Pons (tissue), 1 donor: ENCODE data around the gene EMC9.

ENCODE experiments used
- DNase-seq: peaks from one replicate; pipeline ENCODE4 v3.0.0-alpha.2; 2016; ENCODE audit warnings: low spot score

The EMC9 gene

DNA sequence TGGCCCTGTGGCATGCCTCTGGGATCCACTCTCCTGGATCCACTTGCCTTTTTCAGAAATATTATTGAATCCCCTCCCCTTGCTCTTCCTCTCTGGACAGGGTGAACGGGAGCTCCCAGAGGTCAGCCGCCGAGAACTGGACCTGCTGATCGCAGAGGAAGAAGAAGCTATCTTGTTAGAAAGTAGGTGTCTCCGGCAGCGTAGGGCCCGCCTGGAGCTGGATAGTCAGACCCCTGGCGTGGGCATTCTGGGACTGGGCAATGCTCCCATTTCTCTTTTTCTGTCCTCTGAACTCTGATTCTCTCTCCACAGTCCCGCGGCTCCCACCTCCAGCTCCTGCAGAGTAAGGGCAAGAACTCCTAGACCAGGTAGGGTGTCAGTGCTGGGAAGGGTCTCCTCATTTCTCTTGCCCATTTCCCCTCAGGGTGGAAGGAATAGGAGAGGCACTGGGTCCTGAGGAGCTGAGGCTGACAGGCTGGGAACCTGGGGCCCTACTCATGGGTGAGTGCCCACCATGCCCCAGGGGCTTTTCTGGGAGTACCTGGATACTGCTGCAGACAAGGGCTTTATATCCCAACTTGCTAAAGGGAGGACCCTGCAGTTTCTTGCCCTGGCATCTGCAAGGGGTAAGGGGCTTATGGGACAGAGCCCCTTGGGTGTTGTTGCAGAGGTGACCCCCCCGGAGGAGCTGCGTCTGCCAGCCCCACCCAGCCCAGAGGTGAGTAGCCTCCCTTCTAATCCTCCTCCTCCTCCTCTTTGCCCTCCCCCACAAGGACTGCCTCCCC is 35.8 kb upstream of the EMC9 start:
- DNase-seq = no peak

DNA sequence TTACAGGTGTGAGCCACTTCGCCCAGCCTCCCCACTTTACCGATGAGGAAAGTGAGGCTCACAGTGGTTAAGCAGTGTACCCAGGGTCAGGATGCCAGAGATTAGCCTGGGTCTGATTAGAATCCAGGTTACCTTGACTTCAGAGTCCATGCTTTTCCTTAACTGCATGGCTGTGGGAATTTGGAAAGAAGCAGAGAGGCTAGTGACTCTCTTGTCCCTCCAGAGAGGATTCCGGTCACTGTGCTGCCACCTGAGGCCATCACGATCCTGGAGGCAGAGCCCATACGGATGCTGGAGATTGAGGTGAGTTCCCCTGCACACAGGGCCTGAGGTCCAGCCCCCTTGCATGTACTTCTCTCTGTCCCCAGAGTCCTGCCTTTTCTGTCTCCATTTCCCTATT is 35.2 kb upstream of the EMC9 start:
- no peak for DNase-seq

DNA sequence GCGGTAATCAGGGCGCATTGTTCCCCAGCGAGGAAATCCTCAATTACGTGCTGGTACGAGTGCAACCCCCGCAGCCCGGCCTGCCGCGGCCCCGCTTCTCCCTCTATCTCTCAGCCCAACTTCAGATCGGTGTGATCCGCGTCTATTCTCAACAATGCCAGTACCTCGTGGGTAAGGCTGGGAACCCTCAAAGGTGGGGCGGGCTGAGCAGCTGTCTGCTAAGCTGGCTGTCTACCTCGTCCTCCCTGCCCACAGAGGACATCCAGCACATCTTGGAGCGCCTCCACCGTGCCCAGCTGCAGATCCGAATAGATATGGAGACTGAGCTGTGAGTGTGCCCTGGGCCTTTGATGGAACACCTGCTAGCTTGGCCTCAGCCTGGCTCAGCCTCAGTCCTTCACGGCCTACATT is 31.5 kb upstream of the EMC9 start:
- no peak for DNase-seq

DNA sequence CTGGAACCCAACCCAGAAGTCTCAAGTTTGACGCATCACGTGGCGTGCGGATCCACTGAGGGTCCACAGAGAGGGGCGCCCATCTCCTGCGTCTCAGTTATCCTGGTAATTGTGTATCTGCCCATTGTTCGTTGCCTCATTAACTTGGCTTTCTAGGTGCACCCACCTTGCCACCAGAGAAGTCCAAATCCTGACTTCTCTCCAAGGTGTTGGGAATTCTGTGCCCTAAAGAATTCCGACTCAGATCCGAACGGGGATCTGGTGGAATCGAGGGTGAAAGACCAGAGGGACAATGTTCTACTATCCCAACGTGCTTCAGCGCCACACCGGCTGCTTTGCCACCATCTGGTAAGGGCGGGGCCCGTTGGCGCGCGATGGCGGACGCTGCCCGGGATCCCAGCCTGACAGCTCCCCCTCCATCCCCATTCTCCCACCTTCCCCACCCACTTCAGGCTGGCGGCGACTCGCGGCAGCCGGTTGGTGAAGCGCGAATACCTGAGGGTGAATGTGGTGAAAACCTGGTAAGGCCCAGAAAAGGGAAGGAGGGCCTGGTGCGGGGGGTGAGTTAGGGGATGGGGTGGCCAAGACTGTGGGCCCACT is 31.0 kb upstream of the EMC9 start:
- DNase-seq = no peak

DNA sequence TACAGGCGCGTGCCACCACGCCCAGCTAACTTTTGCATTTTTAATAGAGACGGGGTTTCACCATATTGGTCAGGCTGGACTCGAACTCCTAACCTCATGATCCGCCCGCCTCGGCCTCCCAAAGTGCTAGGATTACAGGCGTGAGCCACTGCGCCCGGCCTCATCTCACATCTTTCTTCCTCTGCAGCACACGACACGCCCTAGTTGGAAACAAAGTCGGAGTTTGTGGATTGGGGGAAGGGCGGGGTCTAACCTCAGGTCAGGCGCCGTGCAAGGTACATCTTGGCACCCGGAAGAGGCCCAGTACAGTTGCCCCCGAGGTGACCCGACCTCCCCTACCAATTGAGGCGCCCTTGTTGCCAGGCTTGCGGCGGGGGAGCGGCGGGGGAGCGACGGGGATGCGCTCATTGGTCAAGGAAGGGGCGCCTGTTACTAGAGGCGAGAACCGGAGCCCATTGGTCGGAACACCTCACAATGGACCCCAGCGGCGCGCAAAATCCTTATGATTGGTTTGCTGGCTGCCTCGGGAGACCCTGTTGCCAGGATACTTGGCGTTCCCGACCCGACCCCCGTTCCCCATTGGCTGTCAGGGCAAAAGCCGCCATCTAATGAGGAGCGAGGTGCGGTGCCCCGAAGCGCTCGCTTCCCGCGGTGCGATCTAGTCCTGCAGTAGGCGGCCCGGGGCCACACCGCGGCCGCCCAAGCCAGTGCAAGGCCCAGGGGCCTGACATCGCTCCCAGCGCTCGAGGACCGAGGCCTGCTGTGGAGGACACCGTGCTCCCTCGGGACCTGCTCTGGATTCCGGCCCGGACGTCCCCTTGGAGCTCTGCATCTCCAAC is 30.2 kb upstream of the EMC9 start, which contains the start of gene REC8:
Gene REC8, plus strand, starts transcription at position 659 of the 839 bp plus-strand sequence. CDS start 473 bp downstream, outside the sequence.
- DNase-seq = peak; percentile 94

DNA sequence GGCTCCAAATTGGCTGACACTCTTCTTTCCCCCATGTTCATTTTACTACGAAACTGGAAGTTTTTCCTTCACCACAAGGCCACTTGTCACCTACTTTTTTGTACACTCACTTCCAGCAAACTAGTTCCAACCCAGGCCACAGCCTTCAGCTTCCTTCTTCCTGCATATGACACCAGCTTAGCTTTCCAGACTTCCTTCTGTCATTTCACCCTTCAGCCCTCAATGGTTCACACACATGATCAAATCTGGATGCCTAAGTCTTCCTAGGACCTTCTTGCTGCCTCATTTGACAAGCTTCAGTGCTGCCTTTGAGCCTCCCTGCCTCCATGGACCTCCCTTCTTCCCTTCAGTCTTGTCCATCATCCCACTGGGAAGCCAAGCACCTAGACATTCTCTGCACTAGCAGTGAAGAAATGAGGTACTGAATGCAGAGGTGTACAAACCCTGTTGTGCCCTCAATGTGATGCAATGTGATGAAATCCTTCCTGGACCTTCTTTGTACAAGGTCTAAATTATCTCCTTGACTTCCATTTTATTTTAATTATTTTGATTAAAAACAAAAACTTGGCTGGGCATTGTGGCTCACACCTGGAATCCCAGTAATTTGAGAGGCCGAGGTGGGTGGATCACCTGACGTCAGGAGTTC is 26.2 kb upstream of the EMC9 start:
- DNase-seq = no peak

DNA sequence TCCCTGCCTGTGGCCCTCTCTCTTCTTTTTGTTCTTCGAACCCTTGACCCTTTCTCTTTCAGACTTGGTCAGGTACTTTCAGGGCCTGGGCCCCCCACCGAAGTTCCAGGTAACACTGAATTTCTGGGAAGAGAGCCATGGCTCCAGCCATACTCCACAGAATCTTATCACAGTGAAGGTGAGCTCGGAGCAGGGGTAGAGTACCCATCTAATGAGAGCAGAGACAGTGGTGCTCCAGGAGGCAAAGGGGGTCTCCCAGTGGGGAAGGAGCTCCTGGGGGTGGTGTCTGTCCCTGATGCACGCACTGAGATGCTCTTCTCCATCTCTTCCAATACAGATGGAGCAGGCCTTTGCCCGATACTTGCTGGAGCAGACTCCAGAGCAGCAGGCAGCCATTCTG is 24.4 kb upstream of the EMC9 start:
- DNase-seq = no peak

DNA sequence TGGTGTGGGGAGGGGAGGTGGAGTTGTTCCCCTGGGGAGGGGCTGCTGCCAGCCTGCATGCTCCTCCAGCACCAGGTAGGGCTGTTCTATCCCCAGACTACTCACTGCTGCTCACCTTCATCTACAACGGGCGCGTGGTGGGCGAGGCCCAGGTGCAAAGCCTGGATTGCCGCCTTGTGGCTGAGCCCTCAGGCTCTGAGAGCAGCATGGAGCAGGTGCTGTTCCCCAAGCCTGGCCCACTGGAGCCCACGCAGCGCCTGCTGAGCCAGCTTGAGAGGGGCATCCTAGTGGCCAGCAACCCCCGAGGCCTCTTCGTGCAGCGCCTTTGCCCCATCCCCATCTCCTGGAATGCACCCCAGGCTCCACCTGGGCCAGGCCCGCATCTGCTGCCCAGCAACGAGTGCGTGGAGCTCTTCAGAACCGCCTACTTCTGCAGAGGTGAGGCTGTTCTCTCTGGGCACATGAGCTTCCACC is 23.2 kb upstream of the EMC9 start:
- DNase-seq = no peak

DNA sequence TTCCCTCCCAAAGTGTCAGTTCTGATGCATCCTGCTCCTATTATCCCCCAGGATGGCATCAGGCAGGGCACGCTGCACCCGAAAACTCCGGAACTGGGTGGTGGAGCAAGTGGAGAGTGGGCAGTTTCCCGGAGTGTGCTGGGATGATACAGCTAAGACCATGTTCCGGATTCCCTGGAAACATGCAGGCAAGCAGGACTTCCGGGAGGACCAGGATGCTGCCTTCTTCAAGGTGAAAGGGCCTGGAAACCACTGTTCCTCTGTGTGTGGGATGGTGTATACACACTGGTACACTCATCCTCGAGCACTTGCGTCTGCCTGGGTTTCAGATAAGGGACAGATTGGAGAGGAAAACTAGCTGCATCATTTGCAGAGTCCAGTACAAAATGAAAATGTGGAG is 20.7 kb upstream of the EMC9 start:
- DNase-seq = no peak

DNA sequence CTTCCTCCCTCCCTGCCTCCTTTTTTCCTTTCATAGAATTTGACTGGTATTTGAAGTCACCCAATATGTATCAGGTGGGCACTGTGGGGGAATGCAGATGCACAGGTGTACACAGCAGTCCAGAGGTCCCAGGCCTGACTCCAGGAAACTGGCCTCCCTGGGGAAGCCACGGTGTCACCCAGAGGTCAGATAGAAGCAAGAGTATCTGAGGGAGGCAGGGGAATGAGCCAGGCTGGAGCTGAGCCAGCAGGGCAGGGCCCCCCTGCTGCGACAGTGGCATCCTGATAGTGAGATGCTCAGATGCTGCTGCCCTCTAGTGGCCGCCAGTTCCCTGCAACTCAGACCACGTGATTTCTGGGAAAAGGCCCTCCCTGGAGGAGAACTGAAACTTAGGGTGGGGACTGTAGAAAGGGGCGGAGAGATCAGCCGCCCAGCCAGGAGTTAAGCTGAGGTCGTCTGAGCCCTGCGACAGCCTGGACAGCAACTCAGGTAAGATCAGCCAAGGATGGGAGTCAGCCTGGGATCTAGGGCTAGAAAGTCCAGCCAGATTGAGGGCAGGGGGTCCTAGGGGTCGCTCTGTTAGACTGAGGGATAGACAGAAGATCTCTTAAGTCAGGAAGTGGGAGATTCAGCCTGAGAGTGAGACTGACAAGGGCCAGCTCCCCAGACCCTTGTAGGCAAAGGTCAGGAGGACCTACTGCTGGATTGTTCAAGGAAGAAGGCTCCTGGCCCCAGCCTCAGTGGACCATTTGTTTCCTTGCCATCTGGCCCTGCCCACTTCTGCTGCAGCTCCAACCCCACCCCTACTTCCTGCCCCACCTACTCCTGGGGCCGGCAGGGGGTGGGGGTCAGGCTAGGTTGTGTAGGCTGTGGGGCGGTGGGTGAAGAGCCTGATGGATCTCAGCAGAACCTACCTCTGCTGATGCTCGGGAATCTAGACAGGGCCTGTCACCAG is 19.7 kb upstream of the EMC9 start, which contains the start of gene IRF9:
Gene IRF9, plus strand, starts transcription at position 416 of the 955 bp plus-strand sequence. CDS start 880 bp downstream, outside the sequence.
- DNase-seq = peak; percentile 96

DNA sequence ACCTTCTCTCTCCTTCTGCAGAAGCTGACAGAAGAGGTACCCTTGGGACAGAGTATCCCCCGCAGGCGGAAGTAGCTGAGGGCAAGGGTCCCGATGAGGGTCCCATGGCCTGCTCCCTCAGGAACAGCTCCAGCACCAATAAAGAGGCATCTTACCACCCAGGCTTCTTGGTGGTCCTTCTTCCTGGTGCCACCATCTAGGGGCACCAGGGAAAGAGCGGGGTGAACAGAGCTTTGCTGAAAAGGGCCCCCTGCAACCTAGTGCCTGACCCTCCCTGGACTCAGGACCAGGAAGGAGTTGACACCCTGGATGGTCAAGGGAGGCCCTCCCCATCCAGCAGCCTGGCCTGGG is 19.1 kb upstream of the EMC9 start:
- no peak for DNase-seq

DNA sequence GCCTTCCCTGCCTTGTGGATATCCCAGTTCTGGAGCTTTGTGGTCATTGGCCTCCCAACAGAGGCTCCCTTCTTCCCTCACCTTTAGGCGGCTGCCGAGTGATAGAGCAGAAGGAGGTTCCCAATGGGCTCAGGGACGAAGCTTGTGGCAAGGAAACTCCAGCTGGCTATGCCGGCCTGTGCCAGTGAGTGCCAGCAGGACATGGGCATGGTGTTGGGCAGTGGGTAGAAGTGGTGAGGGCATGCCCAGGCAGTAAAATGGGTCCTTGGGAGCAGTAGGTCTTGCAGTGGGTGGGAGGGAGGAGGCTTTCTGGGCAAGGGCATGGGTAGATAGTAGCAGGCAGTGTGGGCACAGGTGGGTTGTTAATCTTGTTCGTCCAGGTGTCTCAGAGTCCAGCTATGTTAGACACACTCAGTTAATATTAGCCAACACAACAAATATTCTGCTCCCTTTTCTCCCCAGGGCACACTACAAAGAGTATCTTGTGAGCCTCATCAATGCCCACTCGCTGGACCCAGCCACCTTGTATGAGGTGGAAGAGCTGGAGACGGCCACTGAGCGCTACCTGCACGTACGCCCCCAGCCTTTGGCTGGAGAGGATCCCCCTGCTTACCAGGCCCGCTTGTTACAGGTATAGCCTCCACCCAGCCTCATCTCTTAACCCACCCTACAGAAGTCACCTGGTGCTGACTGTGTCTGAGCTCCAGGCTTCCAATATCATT is 18.5 kb upstream of the EMC9 start:
- DNase-seq = no peak

DNA sequence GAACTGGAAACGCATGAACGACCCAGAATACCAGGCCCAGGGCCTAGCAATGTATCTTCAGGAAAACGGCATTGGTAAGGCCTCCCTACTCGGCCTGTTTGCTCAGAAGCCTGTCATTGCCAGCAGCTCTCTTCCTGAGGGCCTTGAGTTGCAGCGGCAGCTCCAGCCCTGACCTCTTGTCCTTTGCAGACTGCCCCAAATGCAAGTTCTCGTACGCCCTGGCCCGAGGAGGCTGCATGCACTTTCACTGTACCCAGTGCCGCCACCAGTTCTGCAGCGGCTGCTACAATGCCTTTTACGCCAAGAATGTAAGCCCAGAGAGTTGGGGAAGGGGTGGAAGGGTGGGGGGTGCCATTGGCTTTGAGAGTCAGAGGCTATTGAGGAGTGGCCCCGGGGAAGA is 15.9 kb upstream of the EMC9 start:
- no peak for DNase-seq

DNA sequence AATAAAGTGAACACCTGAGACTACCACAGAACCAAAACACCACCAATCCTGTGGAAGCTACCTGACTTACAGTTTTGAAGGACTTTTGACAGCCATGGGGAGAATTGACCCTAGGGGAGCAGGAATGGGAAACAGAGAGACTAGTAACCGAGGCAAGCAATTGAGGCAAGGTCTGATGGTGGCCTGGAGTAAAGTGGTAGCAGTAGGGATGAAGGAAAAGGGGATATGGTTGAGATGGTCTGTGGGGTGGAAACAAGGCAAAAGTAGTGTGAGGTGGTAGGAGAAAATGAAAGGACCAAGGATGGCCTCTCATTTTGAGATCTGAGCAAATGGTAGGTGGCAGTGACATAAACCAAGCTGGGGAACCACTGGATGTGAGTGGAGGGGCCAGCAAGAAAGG is 15.4 kb upstream of the EMC9 start:
- DNase-seq = no peak

DNA sequence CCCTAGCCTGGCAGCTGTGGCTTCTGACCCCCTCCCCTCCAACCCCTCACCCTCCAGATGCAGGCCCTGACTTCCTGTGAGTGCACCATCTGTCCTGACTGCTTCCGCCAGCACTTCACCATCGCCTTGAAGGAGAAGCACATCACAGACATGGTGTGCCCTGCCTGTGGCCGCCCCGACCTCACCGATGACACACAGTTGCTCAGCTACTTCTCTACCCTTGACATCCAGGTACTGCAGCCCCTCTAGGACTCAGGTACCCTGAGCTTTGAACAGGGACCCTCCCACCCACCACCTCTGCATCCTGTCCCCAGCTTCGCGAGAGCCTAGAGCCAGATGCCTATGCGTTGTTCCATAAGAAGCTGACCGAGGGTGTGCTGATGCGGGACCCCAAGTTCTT is 13.7 kb upstream of the EMC9 start:
- no peak for DNase-seq

DNA sequence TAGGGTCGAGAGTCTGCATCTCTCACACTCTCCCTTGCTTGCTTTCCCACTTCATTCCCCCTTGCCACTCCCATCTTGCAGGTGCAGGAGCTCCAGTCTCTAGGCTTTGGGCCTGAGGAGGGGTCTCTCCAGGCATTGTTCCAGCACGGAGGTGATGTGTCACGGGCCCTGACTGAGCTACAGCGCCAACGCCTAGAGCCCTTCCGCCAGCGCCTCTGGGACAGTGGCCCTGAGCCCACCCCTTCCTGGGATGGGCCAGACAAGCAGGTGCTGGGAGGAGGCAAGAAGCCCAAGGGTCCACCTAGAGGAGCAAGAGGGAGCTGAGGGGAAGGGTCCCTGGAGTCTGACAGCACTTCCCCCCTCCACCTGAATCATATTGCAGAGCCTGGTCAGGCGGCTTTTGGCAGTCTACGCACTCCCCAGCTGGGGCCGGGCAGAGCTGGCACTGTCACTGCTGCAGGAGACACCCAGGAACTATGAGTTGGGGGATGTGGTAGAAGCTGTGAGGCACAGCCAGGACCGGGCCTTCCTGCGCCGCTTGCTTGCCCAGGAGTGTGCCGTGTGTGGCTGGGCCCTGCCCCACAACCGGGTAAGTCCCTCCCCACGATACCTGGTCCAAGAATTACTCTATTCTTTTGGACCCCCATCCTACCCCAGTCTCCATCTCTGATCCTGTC is 10.2 kb upstream of the EMC9 start:
- no peak for DNase-seq

DNA sequence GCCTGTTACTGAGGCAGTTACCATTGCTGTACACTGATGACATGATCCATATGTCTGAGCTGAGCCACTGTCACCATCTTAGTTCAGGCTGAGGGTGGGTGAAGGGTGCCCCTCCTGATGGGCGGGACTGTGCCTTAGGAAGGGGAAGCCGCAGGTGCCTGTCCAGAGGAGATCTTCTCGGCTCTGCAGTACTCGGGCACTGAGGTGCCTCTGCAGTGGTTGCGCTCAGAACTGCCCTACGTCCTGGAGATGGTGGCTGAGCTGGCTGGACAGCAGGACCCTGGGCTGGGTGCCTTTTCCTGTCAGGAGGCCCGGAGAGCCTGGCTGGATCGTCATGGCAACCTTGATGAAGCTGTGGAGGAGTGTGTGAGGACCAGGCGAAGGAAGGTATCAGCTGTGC is 9.6 kb upstream of the EMC9 start:
- DNase-seq = no peak

DNA sequence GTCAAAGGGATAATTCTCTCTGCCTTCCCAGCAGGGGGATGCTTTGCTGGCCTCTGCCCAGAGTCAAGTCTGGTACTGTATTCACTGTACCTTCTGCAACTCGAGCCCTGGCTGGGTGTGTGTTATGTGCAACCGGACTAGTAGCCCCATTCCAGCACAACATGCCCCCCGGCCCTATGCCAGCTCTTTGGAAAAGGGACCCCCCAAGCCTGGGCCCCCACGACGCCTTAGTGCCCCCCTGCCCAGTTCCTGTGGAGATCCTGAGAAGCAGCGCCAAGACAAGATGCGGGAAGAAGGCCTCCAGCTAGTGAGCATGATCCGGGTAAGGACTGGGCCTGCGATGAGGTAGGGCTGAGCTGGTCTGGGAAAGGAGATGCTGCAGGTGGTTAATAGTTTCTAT is 9.2 kb upstream of the EMC9 start:
- no peak for DNase-seq

DNA sequence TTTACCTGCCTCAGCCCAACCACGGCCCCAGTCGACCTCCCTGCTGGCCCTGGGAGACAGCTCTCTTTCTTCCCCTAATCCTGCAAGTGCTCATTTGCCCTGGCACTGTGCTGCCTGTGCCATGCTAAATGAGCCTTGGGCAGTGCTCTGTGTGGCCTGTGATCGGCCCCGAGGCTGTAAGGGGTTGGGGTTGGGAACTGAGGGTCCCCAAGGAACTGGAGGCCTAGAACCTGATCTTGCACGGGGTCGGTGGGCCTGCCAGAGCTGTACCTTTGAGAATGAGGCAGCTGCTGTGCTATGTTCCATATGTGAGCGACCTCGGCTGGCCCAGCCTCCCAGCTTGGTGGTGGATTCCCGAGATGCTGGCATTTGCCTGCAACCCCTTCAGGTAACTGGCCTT is 8.7 kb upstream of the EMC9 start:
- no peak for DNase-seq
